ENCODE results near the gene NEK9.
A peak's percentile ranks its signal among the peaks of the same experiment; 100 is the strongest.

Gene NEK9

DNA sequence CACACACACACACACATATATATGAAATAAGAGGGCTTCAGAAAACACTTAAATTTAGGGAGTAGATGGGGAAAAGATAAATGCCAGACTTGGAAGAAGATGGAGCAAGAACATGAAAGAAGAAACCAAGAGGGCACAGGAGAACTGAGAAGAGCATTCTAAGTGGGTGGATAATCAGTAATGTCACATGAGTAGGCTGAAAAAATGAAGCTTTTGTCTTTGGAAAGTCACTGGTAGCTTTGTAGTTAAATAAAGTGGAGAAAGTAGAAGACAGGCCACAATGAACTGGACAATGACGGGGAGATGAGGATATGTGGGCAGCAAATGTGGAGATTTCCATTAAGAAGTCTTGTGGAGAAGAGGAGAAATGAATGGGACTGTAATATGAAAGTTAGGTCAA, 59.6 kb downstream of the NEK9 start:
- TF ChIP-seq, protein P1, sequence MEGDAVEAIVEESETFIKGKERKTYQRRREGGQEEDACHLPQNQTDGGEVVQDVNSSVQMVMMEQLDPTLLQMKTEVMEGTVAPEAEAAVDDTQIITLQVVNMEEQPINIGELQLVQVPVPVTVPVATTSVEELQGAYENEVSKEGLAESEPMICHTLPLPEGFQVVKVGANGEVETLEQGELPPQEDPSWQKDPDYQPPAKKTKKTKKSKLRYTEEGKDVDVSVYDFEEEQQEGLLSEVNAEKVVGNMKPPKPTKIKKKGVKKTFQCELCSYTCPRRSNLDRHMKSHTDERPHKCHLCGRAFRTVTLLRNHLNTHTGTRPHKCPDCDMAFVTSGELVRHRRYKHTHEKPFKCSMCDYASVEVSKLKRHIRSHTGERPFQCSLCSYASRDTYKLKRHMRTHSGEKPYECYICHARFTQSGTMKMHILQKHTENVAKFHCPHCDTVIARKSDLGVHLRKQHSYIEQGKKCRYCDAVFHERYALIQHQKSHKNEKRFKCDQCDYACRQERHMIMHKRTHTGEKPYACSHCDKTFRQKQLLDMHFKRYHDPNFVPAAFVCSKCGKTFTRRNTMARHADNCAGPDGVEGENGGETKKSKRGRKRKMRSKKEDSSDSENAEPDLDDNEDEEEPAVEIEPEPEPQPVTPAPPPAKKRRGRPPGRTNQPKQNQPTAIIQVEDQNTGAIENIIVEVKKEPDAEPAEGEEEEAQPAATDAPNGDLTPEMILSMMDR (IDR thresholded peaks at IDR 0.05; ENCODE audit: low read depth, low read length), result no peak
- no peak overlapping the region for H3K4me3 ChIP-seq (ENCODE audit: low read depth, low read length)

DNA sequence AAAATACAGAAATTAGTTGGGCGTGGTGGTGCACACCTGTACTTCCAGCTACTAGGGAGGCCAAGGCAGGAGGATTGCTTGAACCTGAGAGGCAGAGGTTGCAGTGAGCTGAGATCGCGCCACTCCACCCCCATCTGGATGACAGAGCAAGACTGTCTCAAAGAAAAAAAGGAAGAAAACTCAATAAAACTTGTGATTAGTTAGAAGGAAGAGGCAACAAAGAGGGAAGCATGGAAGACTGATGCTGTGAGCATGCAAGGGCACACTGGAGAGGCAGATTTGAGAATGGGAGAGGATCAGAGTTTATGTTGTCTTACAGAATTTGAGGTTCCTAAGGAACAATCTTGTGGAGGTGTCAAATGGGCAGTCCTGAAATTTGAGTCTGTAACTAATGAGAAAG, 60.2 kb downstream of the NEK9 start:
- no peak overlapping the region for H3K4me3 ChIP-seq (ENCODE audit: low read depth, low read length)
- TF ChIP-seq, protein P1 (IDR thresholded peaks at IDR 0.05; ENCODE audit: low read depth, low read length), result no peak

DNA sequence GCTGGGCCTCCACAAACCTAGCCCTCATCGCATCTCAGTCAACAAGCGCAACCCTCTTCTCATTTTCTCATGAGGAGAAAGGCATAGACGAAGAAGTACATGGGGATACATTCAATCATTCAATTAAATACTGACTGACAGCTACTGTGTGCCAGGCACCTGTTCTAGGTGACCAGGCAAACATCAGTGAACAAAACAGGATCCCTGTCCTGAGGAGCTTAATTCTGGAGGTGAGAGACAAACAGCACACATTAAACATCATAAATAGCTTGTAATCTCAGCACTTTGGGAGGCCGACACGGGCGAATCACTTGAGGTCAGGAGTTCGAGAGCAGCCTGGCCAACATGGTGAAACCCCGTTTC, 62.7 kb downstream of the NEK9 start:
- peak overlapping the region; percentile 94 for H3K4me3 ChIP-seq (ENCODE audit: low read depth, low read length)
- TF ChIP-seq, protein P1 (IDR thresholded peaks at IDR 0.05; ENCODE audit: low read depth, low read length), result no peak

DNA sequence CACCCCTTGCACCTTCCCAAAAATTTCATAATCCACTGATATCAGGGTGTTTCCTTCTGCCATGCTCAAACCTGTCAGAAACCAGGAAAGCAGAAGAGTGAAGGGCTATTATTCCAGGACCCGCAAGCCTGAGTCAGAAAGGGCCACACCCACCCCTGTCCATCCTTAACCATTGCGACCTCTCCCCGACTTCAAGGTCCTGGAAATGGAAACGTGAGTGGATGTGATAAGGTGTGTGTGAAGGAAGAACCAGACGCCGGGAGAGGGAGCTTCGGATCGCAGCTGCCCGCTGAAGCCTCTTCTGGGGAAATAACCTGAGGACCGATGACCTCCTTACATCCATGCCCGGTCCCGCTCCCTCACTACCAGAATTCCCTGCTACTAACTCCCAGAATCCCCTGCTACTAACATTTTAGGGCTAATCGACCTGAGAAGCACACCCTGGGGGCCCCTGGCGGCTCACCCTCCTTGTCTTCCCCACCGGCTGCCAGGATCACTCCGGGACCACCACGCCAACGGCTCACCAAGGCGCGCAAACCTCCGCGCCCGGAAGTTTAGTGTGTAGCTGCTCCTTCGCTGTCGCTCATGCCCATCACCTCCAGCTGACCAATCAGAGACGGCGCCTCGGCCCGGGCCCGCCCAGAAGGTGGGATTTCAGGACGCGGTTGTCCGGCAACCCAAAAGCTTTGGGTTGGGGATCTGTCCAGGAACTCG, 63.2 kb downstream of the NEK9 start, which contains the start of gene ACYP1:
Gene ACYP1 (minus strand): TSS at position 534 of the 714 bp plus-strand sequence. CDS start 471 bp downstream, at position 63.
- TF ChIP-seq, protein P1 (IDR thresholded peaks at IDR 0.05; ENCODE audit: low read depth, low read length), result no peak
- H3K4me3 ChIP-seq (ENCODE audit: low read depth, low read length), result peak within 1 kb of the TSS; percentile 94

DNA sequence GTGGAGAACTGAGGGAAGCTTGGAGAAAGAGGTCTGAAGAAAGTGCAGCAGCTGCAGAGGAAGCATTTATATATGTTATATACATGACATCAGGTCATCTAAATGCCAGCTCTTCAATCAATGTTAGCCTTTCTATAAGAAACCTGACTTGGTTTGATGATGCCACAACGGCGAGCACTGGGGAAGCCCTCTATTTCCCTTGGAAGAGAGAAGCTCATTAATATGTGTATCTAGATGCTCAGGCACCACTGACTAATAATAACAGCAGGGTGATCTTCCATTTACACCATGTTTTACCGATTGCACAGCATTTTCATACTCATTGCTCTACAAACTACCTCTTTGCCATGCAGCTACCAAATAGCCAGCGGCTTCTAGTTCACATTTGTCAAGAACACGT, 63.8 kb downstream of the NEK9 start:
- TF ChIP-seq, protein P1 (IDR thresholded peaks at IDR 0.05; ENCODE audit: low read depth, low read length), result no peak
- peak overlapping the region; percentile 94 for H3K4me3 ChIP-seq (ENCODE audit: low read depth, low read length)

DNA sequence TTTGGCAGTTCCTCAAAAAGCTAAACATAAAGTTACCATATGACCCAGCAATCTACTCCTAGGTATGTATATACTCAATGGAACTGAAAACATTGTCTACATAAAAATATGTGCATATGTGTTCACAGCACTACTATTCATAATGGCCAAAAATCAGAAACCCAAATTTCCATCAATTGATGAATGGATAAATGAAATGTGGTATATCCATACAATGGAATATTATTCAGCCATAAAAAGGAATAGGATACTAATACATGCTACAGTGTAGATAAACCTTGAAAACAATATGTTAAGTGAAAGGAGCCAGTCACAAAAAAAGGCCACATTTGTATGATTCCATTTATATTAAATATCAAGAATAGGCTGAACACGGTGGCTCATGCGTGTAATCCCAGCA, 66.4 kb downstream of the NEK9 start:
- no peak overlapping the region for H3K4me3 ChIP-seq (ENCODE audit: low read depth, low read length)
- TF ChIP-seq, protein P1 (IDR thresholded peaks at IDR 0.05; ENCODE audit: low read depth, low read length), result no peak

DNA sequence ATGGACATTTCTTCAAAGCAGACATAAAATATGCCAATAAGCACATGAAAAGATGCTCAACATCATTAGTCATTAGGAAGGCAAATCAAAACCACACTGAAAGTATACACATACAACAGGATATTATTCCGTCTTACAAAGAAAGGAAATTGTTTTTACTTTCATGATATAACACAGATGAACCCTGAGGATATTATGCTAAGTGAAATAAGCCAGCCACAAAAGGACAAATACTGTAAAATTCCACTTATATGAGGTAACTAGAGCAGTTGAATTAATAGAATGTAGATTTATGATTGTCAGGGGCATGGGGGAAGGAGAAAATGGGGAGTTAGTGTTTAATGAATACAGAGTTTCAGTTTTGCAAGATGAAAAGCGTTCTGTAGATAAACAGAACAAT, 67.2 kb downstream of the NEK9 start:
- TF ChIP-seq, protein P1 (IDR thresholded peaks at IDR 0.05; ENCODE audit: low read depth, low read length), result no peak
- no peak overlapping the region for H3K4me3 ChIP-seq (ENCODE audit: low read depth, low read length)

Measured in WI38 (cell line).